Stomach smooth muscle (tissue), 2 donors: ENCODE data around the gene FYCO1.

Source experiments
- H3K27ac ChIP-seq: one replicate; pipeline ENCODE4 v1.7.0; 2013; ENCODE audit warnings: mild to moderate bottlenecking, low read length, inconsistent platforms
- H3K27me3 ChIP-seq, 2 donors: one replicate each; pipeline ENCODE4 v1.7.0; 2013; ENCODE audit warnings: low read length in 2 of 2; ENCODE audit not compliant: insufficient read depth in 2 of 2, control insufficient read depth in 1 of 2
- H3K36me3 ChIP-seq, 2 donors: one replicate each; pipeline ENCODE4 v1.7.0; 2013; ENCODE audit warnings: low read length in 2 of 2; ENCODE audit not compliant: control insufficient read depth in 2 of 2, insufficient read depth in 2 of 2
- H3K4me1 ChIP-seq: one replicate; pipeline ENCODE4 v1.7.0; 2013; ENCODE audit warnings: low read length; ENCODE audit not compliant: control insufficient read depth, insufficient read depth
- H3K4me3 ChIP-seq, 2 donors: one replicate each; pipeline ENCODE4 v1.7.0; 2013; ENCODE audit warnings: low read length in 2 of 2
- H3K9ac ChIP-seq, 2 donors: one replicate each; pipeline ENCODE4 v1.7.0; 2013; ENCODE audit warnings: low read length in 2 of 2, mild to moderate bottlenecking in 1 of 2
- H3K9me3 ChIP-seq, 2 donors: one replicate each; pipeline ENCODE4 v1.7.0; 2013; ENCODE audit warnings: low read length in 2 of 2; ENCODE audit not compliant: control insufficient read depth in 2 of 2
- donor health status: healthy.
- donor health status: Pancreatic carcinoma.

Gene FYCO1

GRCh38 chr3:45964139-45964538, 31.5 kb downstream of the FYCO1 start:
- no peak overlapping the region for H3K9ac ChIP-seq
- H3K9me3 ChIP-seq = no peaks in the 10 kb centered on the region
- no peak overlapping the region for H3K27ac ChIP-seq
- no peak overlapping the region for H3K4me3 ChIP-seq
- H3K27me3 ChIP-seq = no peaks in the 10 kb centered on the region
- peaks cover 87 to 95% of the 10 kb centered on the region in 2 donors for H3K36me3 ChIP-seq
- H3K4me1 ChIP-seq = peaks cover 29% of the 10 kb centered on the region

- no peaks in the 10 kb centered on the region for H3K9me3 ChIP-seq
- peaks cover 20% of the 10 kb centered on the region for H3K4me1 ChIP-seq
- no peak overlapping the region for H3K4me3 ChIP-seq
- H3K9ac ChIP-seq = no peak overlapping the region
- H3K36me3 ChIP-seq = peaks cover 84 to 93% of the 10 kb centered on the region in 2 donors
- no peak overlapping the region for H3K27ac ChIP-seq
- no peaks in the 10 kb centered on the region for H3K27me3 ChIP-seq
Observed at GRCh38 chr3:45962033-45962432, 33.6 kb downstream of the FYCO1 start.

- no peak overlapping the region for H3K9ac ChIP-seq
- peaks cover 5% of the 10 kb centered on the region for H3K4me1 ChIP-seq
- no peak overlapping the region for H3K4me3 ChIP-seq
- no peaks in the 10 kb centered on the region for H3K9me3 ChIP-seq
- H3K27ac ChIP-seq = no peak overlapping the region
- peaks cover 79 to 85% of the 10 kb centered on the region in 2 donors for H3K36me3 ChIP-seq
- no peaks in the 10 kb centered on the region for H3K27me3 ChIP-seq
Observed at GRCh38 chr3:45960289-45960688, 35.3 kb downstream of the FYCO1 start.

GRCh38 chr3:45959201-45959600, 36.4 kb downstream of the FYCO1 start:
- Histone ChIP-seq H3K4me1 (peaks cover 4% of the 10 kb centered on the region), H3K27me3 (no peaks in the 10 kb centered on the region), H3K36me3 (peaks cover 79 to 85% of the 10 kb centered on the region in 2 donors), H3K27ac (no peak overlapping the region), H3K9ac (no peak overlapping the region), H3K9me3 (no peaks in the 10 kb centered on the region), H3K4me3 (no peak overlapping the region)

GRCh38 chr3:45958321-45958791, 37.3 kb downstream of the FYCO1 start:
- peaks cover 4% of the 10 kb centered on the region for H3K4me1 ChIP-seq
- no peaks in the 10 kb centered on the region for H3K27me3 ChIP-seq
- no peak overlapping the region for H3K27ac ChIP-seq
- no peaks in the 10 kb centered on the region for H3K9me3 ChIP-seq
- H3K36me3 ChIP-seq = peaks cover 81 to 85% of the 10 kb centered on the region in 2 donors
- no peak overlapping the region for H3K4me3 ChIP-seq
- H3K9ac ChIP-seq = no peak overlapping the region

- H3K27ac ChIP-seq = no peak overlapping the region
- H3K36me3 ChIP-seq = peaks cover 81 to 85% of the 10 kb centered on the region in 2 donors
- no peak overlapping the region for H3K4me3 ChIP-seq
- H3K27me3 ChIP-seq = no peaks in the 10 kb centered on the region
- H3K4me1 ChIP-seq = peaks cover 4% of the 10 kb centered on the region
- no peaks in the 10 kb centered on the region for H3K9me3 ChIP-seq
- no peak overlapping the region for H3K9ac ChIP-seq
Observed at GRCh38 chr3:45957586-45957985, 38.0 kb downstream of the FYCO1 start.

GRCh38 chr3:45955706-45956105, 39.9 kb downstream of the FYCO1 start:
- Histone ChIP-seq H3K4me1 (peaks cover 4% of the 10 kb centered on the region), H3K27ac (no peak overlapping the region), H3K9me3 (no peaks in the 10 kb centered on the region), H3K27me3 (no peaks in the 10 kb centered on the region), H3K4me3 (no peak overlapping the region), H3K36me3 (peaks cover 82 to 85% of the 10 kb centered on the region in 2 donors), H3K9ac (no peak overlapping the region)

- no peaks in the 10 kb centered on the region for H3K9me3 ChIP-seq
- peaks cover 4% of the 10 kb centered on the region for H3K4me1 ChIP-seq
- H3K9ac ChIP-seq = no peak overlapping the region
- no peak overlapping the region for H3K4me3 ChIP-seq
- no peak overlapping the region for H3K27ac ChIP-seq
- H3K36me3 ChIP-seq = peaks cover 78 to 85% of the 10 kb centered on the region in 2 donors
- no peaks in the 10 kb centered on the region for H3K27me3 ChIP-seq
Observed at GRCh38 chr3:45955017-45955647, 40.5 kb downstream of the FYCO1 start.

- no peak overlapping the region for H3K27ac ChIP-seq
- H3K36me3 ChIP-seq = peaks cover 76 to 85% of the 10 kb centered on the region in 2 donors
- H3K4me3 ChIP-seq = no peak overlapping the region
- no peak overlapping the region for H3K9ac ChIP-seq
- H3K4me1 ChIP-seq = peaks cover 4% of the 10 kb centered on the region
- no peaks in the 10 kb centered on the region for H3K27me3 ChIP-seq
- no peaks in the 10 kb centered on the region for H3K9me3 ChIP-seq
Observed at GRCh38 chr3:45954306-45954705, 41.3 kb downstream of the FYCO1 start.

GRCh38 chr3:45953536-45953935, 42.1 kb downstream of the FYCO1 start:
- H3K4me3 ChIP-seq = no peak overlapping the region
- peaks cover 75 to 85% of the 10 kb centered on the region in 2 donors for H3K36me3 ChIP-seq
- peaks cover 6% of the 10 kb centered on the region for H3K4me1 ChIP-seq
- H3K9ac ChIP-seq = no peak overlapping the region
- H3K9me3 ChIP-seq = no peaks in the 10 kb centered on the region
- no peaks in the 10 kb centered on the region for H3K27me3 ChIP-seq
- no peak overlapping the region for H3K27ac ChIP-seq

- H3K4me1 ChIP-seq = peaks cover 5% of the 10 kb centered on the region
- H3K9me3 ChIP-seq = no peaks in the 10 kb centered on the region
- H3K27me3 ChIP-seq = no peaks in the 10 kb centered on the region
- H3K9ac ChIP-seq = no peak overlapping the region
- H3K27ac ChIP-seq = no peak overlapping the region
- H3K36me3 ChIP-seq = peaks cover 77 to 83% of the 10 kb centered on the region in 2 donors
- H3K4me3 ChIP-seq = no peak overlapping the region
Observed at GRCh38 chr3:45952456-45952855, 43.2 kb downstream of the FYCO1 start.
